Adipose tissue (tissue), 3 donors: ENCODE measurements around the gene REN. TPM values are rescaled to one million over a fixed set of nuclear protein-coding genes. Genes with fewer than 3 reads are reported as not detected.

Source experiments
- polyA plus RNA-seq, 3 donors: library from polyadenylated mRNA; stranded (reverse); fragments of 200-250 nt; gene quantifications; one replicate each; pipeline ENCODE4 v1.2.3, GENCODE V29; 2013
- donor health status: healthy with polysubstance abuse.
- donor health status: Bipolar disorder and iron deficiency.
- donor health status: healthy.

The REN gene
- polyA plus RNA-seq, 3 donors, result 0.12 TPM; not detected in 2

Other genes starting within 250 kb of the REN start
- 10 to 100 TPM; 11.2 to 32.3 (median 18.6) TPM for gene SOX13, start 93.2 kb downstream of the REN start, polyA plus RNA-seq
- 10 to 100 TPM in 2 of 3 donors, 1 to 10 TPM in 1; 9.0 to 21.1 (median 11.1) TPM for gene ETNK2, start 14.3 kb downstream of the REN start, polyA plus RNA-seq
- under 1 TPM in 1 of 3 donors, not detected in 2; 0.47 TPM for gene KISS1, start 30.2 kb upstream of the REN start, polyA plus RNA-seq
- 10 to 100 TPM in 1 of 3 donors, under 1 TPM in 1, not detected in 1; 0.94 to 21.0 TPM for gene GOLT1A, start 47.7 kb upstream of the REN start, polyA plus RNA-seq
- 1 to 10 TPM; 2.3 to 9.3 (median 4.2) TPM for gene PLEKHA6, start 193.6 kb upstream of the REN start, polyA plus RNA-seq
- 10 to 100 TPM; 14.3 to 41.6 (median 30.3) TPM for gene PPP1R15B, start 245.5 kb upstream of the REN start, polyA plus RNA-seq